Activated B cell treated with CpG ODN at 0.5 μM for 24 hours (primary cell): Measurements from ENCODE around the gene CDKAL1. TPM values are rescaled to one million over a fixed set of nuclear protein-coding genes. Genes with fewer than 3 reads are reported as not detected.

Experiments
- ATAC-seq: fragments of 200-7000 bp; cut with Tn5 transposase; one replicate; pipeline ENCODE4 v1.10.0; 2021; ENCODE audit warnings: low read depth, mild to moderate bottlenecking, moderate library complexity
- CTCF ChIA-PET: fragments of 350-600 bp; sonication (Branson Sonifier 250); formaldehyde crosslinking; loops from one replicate; lab custom pipeline; 2021; ENCODE audit warnings: antibody characterized with exemption; lab: Charles Lee
- POLR2A ChIA-PET: fragments of 350-600 bp; sonication (Branson Sonifier 250); formaldehyde crosslinking; loops from one replicate; lab custom pipeline; 2021; ENCODE audit warnings: antibody characterized with exemption; lab: Charles Lee
- DNase-seq: peaks from one replicate; pipeline ENCODE4 v3.0.0; 2022
- H3K27ac Mint-ChIP-seq: one replicate; pipeline ENCODE4 v1.8.0; 2020; ENCODE audit warnings: mixed read lengths
- H3K27me3 Mint-ChIP-seq: one replicate; pipeline ENCODE4 v1.8.0; 2021; ENCODE audit warnings: mixed read lengths
- H3K36me3 Mint-ChIP-seq: one replicate; pipeline ENCODE4 v1.8.0; 2021; ENCODE audit warnings: low read depth, mixed read lengths
- H3K4me1 Mint-ChIP-seq: one replicate; pipeline ENCODE4 v1.8.0; 2021; ENCODE audit warnings: mixed read lengths
- H3K4me3 Mint-ChIP-seq: one replicate; pipeline ENCODE4 v1.8.0; 2020; ENCODE audit warnings: mild to moderate bottlenecking, mixed read lengths
- H3K9me3 Mint-ChIP-seq: one replicate; pipeline ENCODE4 v1.8.0; 2020; ENCODE audit warnings: mixed read lengths
- CTCF ChIP-seq: fragments of 200-600 bp; IDR thresholded peaks from one replicate; pipeline ENCODE4 v1.8.0; 2022; ENCODE audit warnings: antibody characterized with exemption, mild to moderate bottlenecking
- intact Hi-C: fragments of 100-400 bp; cut with micrococcal nuclease; formaldehyde crosslinking; loops from one replicate; pipeline ENCODE4 v1.15.1; 2024
- total RNA-seq: library from RNA; stranded (reverse); gene quantifications from 2 replicates; pipeline ENCODE4 v1.2.3, GENCODE V29; 2022

Gene CDKAL1
- total RNA-seq, 1 donor from 2014 or later = 31.9 TPM

GRCh38 chr6:20706238-20706938, 172.1 kb downstream of the CDKAL1 start:
- Mint-ChIP-seq H3K9me3 (no peaks in the 10 kb centered on the region), H3K4me3 (no peak overlapping the region), H3K36me3 (no peaks in the 10 kb centered on the region), H3K27ac (no peak overlapping the region), H3K27me3 (no peaks in the 10 kb centered on the region), H3K4me1 (peaks cover 11% of the 10 kb centered on the region)
- POLR2A ChIA-PET = no interaction called here
- intact Hi-C loops = no loop called here
- no peak for TF ChIP-seq CTCF
- CTCF ChIA-PET = no interaction called here
- no peak for DNase-seq
- ATAC-seq = no peak

GRCh38 chr6:20706939-20707485, 172.8 kb downstream of the CDKAL1 start:
- H3K27ac Mint-ChIP-seq = no peak overlapping the region
- ChIA-PET POLR2A (no interaction called here), CTCF (no interaction called here)
- H3K9me3 Mint-ChIP-seq = no peaks in the 10 kb centered on the region
- H3K36me3 Mint-ChIP-seq = no peaks in the 10 kb centered on the region
- ATAC-seq = no peak
- peaks cover 11% of the 10 kb centered on the region for H3K4me1 Mint-ChIP-seq
- H3K4me3 Mint-ChIP-seq = no peak overlapping the region
- intact Hi-C loops = no loop called here
- no peak for TF ChIP-seq CTCF
- no peaks in the 10 kb centered on the region for H3K27me3 Mint-ChIP-seq
- no peak for DNase-seq

- ATAC-seq (no peak), DNase-seq (no peak)
- no peak for TF ChIP-seq CTCF
- Mint-ChIP-seq H3K36me3 (no peaks in the 10 kb centered on the region), H3K9me3 (no peaks in the 10 kb centered on the region), H3K27ac (no peak overlapping the region), H3K27me3 (no peaks in the 10 kb centered on the region), H3K4me3 (no peak overlapping the region), H3K4me1 (peaks cover 7% of the 10 kb centered on the region)
- POLR2A ChIA-PET = no interaction called here
- intact Hi-C loops = no loop called here
- CTCF ChIA-PET = no interaction called here
Measured at GRCh38 chr6:20707870-20708269, 173.6 kb downstream of the CDKAL1 start.

- Mint-ChIP-seq H3K36me3 (no peaks in the 10 kb centered on the region), H3K9me3 (no peaks in the 10 kb centered on the region), H3K4me1 (peaks cover 7% of the 10 kb centered on the region), H3K27ac (no peak overlapping the region), H3K27me3 (no peaks in the 10 kb centered on the region), H3K4me3 (no peak overlapping the region)
- POLR2A ChIA-PET = no interaction called here
- no peak for TF ChIP-seq CTCF
- CTCF ChIA-PET = no interaction called here
- intact Hi-C loops = no loop called here
- ATAC-seq (no peak), DNase-seq (no peak)
Measured at GRCh38 chr6:20708367-20709124, 174.3 kb downstream of the CDKAL1 start.

- intact Hi-C loops = no loop called here
- Mint-ChIP-seq H3K4me3 (no peak overlapping the region), H3K36me3 (no peaks in the 10 kb centered on the region), H3K9me3 (no peaks in the 10 kb centered on the region), H3K27me3 (no peaks in the 10 kb centered on the region), H3K27ac (no peak overlapping the region), H3K4me1 (peaks cover 5% of the 10 kb centered on the region)
- no peak for ATAC-seq
- DNase-seq = no peak
- POLR2A ChIA-PET = no interaction called here
- no peak for TF ChIP-seq CTCF
- CTCF ChIA-PET = no interaction called here
Measured at GRCh38 chr6:20709451-20709850, 175.2 kb downstream of the CDKAL1 start.
